ENCODE results near the gene MBOAT1.

Gene MBOAT1

GRCh38 chr6:20068421-20068988 lies 143.8 kb downstream of the MBOAT1 start:
- Histone ChIP-seq H3K27me3 (ENCODE audit: insufficient read depth, poor library complexity, severe bottlenecking) (no peaks in the 10 kb centered on the region), H3K4me3 (replicated peaks; ENCODE audit: insufficient read depth, low read length) (no peak overlapping the region), H3K27ac (replicated peaks) (no peak overlapping the region)
- TF ChIP-seq POLR2AphosphoS5 (IDR thresholded peaks at IDR 0.05; ENCODE audit: low read depth) (no peak), GABPA (IDR thresholded peaks at IDR 0.05; ENCODE audit: low read depth) (no peak), SPI1 (IDR thresholded peaks at IDR 0.05; ENCODE audit: borderline replicate concordance, low read depth) (no peak), REST (IDR thresholded peaks at IDR 0.05; ENCODE audit: insufficient replicate concordance, low read depth) (no peak), CTCF (IDR thresholded peaks at IDR 0.05; ENCODE audit: insufficient read depth, low read length) (no peak)
- DNase-seq (ENCODE audit: low read depth in 1 of 2, low spot score in 1 of 2), result no peak

GRCh38 chr6:20061952-20062351 lies 150.3 kb downstream of the MBOAT1 start:
- DNase-seq (ENCODE audit: low read depth in 1 of 2, low spot score in 1 of 2), result no peak
- TF ChIP-seq CTCF (IDR thresholded peaks at IDR 0.05; ENCODE audit: insufficient read depth, low read length), result no peak
- TF ChIP-seq POLR2AphosphoS5 (IDR thresholded peaks at IDR 0.05; ENCODE audit: low read depth), result no peak
- no peak for TF ChIP-seq SPI1 (IDR thresholded peaks at IDR 0.05; ENCODE audit: borderline replicate concordance, low read depth)
- TF ChIP-seq REST (IDR thresholded peaks at IDR 0.05; ENCODE audit: insufficient replicate concordance, low read depth), result no peak
- no peak for TF ChIP-seq GABPA (IDR thresholded peaks at IDR 0.05; ENCODE audit: low read depth)
- Histone ChIP-seq H3K27ac (replicated peaks) (no peak overlapping the region), H3K4me3 (replicated peaks; ENCODE audit: insufficient read depth, low read length) (no peak overlapping the region), H3K27me3 (ENCODE audit: insufficient read depth, poor library complexity, severe bottlenecking) (no peaks in the 10 kb centered on the region)

GRCh38 chr6:20060252-20060651 lies 152.0 kb downstream of the MBOAT1 start:
- Histone ChIP-seq H3K27ac (replicated peaks) (no peak overlapping the region), H3K4me3 (replicated peaks; ENCODE audit: insufficient read depth, low read length) (no peak overlapping the region), H3K27me3 (ENCODE audit: insufficient read depth, poor library complexity, severe bottlenecking) (no peaks in the 10 kb centered on the region)
- TF ChIP-seq POLR2AphosphoS5 (IDR thresholded peaks at IDR 0.05; ENCODE audit: low read depth), result no peak
- no peak for TF ChIP-seq REST (IDR thresholded peaks at IDR 0.05; ENCODE audit: insufficient replicate concordance, low read depth)
- no peak for TF ChIP-seq GABPA (IDR thresholded peaks at IDR 0.05; ENCODE audit: low read depth)
- TF ChIP-seq CTCF (IDR thresholded peaks at IDR 0.05; ENCODE audit: insufficient read depth, low read length), result no peak
- TF ChIP-seq SPI1 (IDR thresholded peaks at IDR 0.05; ENCODE audit: borderline replicate concordance, low read depth), result no peak
- DNase-seq (ENCODE audit: low read depth in 1 of 2, low spot score in 1 of 2), result no peak

Measured in HL-60 (cell line).